GM18870 (cell line): Measurements from ENCODE around the gene NUCB1.
"Not testable (repeated sequence)": the region's sequence is repeated elsewhere in the genome, so short reads cannot be mapped to it uniquely, and the experiment has no call there.

ENCODE experiments used
- ATAC-seq: cut with Tn5 transposase; IDR thresholded peaks from one replicate; pipeline ENCODE4 v1.9.1; 2021; ENCODE audit warnings: moderate library complexity; ENCODE audit not compliant: unreplicated experiment

NUCB1 gene

DNA sequence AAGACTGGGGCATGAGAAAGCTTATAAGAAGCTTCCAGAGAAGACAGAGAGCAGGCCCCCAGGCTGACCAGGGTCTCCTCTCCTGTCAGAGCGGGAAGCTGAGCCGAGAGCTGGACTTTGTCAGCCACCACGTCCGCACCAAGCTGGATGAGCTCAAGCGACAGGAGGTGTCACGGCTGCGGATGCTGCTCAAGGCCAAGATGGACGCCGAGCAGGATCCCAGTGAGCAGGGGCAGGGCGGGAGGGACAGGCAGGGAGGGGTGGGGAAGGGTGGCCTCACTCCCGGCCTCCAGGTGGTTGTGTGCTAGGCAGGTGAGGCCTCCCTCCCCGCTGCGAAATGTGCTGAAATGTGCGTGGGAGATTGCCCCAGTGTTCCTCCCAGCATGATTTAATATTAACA, 5.6 kb downstream of the NUCB1 start:
- ATAC-seq, result no peak

DNA sequence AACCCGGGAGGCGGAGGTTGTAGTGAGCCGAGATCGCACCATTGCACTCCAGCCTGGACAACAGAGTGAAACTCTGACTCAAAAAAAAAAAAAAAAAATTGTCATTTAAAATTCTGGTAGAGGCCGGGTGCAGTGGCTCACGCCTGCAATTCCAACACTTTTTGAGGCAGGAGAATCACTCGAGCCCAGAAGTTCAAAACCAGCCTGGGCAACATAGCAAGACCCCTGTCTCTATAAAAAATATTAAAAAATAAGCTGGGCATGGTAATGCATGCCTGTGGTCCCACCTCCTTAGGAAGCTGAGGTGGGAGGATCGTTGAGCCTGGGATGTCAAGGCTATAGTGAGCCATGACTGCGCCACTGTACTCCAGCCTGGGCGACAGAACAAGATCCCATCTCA, 6.2 kb downstream of the NUCB1 start:
- no peak for ATAC-seq

DNA sequence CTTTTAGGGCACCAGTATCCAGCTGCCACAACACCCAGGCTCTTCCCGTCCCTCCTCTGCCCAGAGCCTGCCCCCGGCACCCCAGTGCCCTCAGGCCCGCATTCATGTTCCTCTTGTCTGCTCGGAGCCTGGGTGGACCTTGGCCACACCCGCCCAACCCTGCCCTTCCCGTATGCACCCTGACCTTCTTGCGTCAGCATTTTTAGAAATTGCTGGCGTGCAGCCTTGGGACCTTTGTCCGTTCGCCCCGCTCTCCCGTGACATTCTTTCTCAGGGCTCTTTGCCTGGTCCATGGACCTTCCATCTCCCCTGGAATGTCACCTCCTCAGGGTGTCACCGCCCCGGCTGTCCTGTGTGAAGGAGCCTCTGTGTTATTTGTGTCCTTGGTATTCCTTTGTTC, 7.6 kb downstream of the NUCB1 start:
- no peak for ATAC-seq

DNA sequence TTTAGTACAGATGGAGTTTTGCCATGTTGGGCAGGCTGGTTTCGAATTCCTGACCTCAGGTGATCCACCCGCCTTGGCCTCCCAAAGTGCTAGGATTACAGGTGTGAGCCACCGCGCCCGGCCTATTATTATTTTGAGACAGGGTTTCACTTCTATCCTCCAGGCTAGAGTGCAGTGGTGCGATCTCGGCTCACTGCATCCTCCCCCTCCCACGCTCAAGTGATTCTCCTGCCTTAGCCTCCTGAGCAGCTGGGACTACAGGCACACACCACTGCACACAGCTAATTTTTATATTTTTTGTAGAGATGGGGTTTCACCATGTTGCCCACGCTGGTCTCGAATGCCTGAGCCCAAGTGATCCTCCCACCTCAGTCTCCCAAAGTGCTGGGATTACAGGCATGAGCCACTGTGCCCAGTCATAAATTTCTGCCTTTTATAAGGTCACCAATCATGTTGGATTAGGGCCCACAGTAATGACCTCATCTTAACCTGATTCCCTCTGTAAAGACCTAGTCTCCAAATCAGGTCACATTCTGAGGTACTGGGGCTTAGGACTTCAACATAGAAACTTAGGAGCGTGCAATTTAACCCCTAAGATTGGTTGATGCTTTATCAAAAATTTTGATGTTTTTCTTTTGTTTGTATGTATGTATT, 9.4 kb downstream of the NUCB1 start:
- ATAC-seq, result not testable (repeated sequence)

DNA sequence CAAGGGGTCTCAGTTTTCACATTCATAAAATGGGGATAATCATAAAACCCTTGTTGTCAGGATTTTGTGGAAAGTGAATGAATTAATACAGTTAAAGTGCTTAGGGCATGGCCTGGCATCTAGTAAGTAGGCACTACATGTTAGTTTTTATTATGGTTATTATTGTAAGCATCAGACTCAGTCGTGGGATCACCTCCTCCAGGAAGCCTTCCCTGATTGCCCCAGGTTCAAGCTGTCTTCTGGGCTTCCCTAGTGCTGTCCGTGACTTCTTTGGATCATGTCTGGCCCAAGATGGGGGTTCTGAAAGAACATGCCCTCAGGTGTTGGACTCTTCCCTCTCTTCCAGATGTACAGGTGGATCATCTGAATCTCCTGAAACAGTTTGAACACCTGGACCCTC, 10.7 kb downstream of the NUCB1 start:
- no peak for ATAC-seq

DNA sequence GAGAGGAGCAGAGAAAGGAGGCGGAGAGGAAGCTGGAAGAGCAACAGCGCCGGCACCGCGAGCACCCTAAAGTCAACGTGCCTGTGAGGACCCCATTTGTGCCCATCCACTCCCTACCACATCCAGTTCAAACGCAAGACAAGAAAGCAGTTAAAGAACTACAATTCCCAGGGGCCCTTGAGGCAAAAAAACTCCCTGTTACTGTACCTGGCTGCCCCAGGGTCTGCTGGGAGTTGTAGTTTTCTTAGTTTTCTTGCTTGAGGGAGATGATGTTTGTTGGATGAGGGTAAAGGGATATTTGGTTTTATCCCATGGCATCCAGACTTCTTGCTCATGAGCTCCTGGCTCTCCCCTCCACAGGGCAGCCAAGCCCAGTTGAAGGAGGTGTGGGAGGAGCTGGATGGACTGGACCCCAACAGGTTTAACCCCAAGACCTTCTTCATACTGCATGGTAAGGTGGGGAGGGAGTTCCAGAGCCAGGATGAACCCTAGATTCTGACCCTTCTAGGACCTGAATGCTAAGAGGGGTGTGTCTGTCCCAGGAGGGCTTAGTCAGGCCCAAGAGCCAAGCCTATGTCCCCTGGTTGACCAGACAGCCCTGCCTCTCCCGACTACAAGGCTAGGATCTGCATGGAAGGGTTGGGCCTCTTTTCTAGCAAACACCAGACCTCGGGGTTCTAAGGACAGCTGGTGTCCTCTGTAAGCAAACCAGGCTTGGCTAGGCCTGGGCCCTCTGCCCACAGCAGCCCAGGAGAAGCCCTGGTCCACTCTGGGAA, 13.2 kb downstream of the NUCB1 start:
- ATAC-seq, result no peak

DNA sequence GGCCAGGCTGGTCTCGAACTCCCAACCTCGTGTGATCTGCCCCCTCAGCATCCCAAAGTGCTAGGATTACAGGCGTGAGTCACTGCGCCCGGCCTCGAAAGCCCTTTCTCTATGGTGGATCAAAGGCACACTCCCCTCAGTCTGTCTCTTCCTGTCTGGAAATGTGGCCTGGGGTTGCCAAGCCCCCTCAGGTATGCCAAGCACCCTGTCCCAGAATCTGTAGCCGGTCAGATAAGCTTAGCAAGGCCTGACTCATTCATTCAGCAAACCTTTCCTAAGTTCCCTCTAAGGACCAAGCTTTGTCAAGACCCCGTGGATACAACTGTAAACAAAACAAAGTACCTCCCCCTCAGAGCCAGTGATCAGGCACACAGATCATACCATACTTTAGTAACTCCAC, 14.1 kb downstream of the NUCB1 start:
- no peak for ATAC-seq

DNA sequence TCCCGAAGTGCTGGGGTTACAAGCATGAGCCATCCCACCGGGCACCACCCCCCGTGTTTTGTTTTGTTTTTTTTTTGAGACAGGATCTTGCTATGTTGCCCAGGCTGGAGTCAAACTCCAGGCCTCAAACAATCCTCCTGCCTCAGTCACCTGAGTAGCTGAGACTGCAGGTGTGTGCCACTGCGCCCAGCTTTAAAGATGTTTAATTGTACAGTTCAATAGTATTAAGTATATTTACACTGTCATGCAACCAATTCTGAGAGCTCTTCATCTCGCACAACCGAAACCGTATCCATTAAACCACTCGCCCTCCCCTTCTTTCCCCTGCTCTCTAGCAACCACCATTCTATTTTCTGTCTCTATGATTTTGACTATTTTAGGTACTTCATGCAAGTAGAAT, 15.6 kb downstream of the NUCB1 start:
- no peak for ATAC-seq

DNA sequence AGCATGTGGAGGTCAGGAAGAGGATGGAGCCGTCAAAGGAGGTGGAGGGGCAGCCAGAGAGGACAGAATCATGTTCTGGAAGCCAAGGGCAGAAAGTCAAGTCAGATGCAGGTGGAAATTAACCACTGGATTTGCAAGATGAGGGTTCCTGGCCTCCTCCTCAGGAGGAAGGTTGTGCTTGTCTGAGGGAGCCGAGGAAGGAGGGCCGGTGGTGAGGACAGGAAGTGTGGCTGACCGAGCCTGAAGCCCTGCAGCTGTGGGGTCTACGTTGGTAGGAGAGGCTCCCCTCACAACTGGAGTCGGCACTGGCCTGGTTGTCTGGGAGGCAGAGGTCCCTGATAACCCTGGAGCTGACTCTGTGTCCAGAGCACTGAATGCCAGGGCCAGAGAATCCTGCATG, 18.0 kb downstream of the NUCB1 start:
- no peak for ATAC-seq

DNA sequence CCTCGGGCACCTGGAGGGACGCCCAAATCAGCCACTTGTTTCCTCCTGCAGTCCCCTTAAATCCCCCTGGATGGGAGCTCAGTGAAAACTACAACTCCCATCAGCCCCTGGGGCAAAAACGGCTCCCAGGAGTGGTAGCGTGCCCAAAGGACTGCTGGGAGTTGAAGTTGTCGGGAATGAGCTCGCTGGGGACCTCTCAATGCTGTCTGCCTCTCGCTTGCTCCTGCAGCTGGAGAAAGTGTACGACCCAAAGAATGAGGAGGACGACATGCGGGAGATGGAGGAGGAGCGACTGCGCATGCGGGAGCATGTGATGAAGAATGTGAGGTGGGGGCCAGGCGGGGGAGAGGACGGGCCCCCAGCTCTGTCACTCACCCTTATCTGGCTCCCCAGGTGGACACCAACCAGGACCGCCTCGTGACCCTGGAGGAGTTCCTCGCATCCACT, 18.7 kb downstream of the NUCB1 start:
- no peak for ATAC-seq

DNA sequence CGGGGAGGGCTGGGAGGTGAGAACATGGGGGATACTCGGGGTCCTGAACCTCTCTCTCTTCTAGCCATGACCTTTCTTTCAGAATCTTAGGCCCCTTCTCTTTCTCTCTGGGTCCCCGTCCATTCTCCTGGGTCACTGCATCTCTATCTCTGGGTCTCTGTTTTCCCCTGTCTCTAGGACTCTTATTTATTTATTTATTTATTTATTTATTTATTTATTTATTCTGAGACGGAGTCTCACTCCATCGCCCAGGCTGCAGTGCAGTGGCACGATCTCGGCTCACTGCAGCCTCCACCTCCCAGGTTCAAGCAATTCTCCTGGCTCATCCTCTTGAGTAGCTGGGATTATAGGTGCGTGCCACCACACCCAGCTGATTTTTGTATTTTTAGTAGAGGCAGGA, 19.2 kb downstream of the NUCB1 start:
- not testable (repeated sequence) for ATAC-seq

DNA sequence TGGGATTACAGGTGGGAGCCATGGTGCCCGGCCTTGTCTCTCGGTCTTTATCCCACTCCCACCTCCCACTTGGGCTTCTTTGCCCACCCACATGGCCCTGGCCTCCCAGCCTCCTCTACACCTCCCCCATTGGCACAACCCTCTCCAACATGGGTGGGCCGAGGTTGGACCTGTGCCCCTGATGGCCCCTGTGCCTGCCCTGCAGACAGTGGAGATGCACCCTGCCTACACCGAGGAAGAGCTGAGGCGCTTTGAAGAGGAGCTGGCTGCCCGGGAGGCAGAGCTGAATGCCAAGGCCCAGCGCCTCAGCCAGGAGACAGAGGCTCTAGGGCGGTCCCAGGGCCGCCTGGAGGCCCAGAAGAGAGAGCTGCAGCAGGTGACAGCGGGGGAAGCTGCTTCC, 20.8 kb downstream of the NUCB1 start:
- ATAC-seq, result no peak

DNA sequence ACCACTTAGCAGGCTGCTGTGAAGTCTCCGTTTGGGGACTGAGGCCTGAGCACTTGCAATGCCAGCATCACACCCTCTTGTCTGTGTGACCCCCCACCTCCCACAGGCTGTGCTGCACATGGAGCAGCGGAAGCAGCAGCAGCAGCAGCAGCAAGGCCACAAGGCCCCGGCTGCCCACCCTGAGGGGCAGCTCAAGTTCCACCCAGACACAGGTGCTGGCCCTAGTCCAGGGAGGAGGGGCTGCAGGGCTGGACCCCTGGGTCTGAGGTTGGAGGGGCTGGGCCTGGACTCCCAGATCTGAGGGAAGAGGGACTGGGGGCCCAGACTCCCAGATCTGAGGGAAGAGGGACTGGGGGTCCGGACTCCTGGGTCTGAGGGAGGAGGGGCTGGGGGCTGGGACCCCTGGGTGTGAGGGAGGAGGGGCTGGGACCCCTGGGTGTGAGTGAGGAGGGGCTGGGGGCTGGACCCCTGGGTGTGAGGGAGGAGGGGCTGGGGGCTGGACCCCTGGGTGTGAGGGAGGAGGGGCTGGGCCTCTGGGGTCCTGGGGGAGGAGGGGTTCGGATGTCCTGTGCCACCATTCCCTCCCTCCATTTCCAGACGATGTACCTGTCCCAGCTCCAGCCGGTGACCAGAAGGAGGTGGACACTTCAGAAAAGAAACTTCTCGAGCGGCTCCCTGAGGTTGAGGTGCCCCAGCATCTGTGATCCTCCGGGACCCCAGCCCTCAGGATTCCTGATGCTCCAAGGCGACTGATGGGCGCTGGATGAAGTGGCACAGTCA, 21.8 kb downstream of the NUCB1 start:
- ATAC-seq, result no peak

DNA sequence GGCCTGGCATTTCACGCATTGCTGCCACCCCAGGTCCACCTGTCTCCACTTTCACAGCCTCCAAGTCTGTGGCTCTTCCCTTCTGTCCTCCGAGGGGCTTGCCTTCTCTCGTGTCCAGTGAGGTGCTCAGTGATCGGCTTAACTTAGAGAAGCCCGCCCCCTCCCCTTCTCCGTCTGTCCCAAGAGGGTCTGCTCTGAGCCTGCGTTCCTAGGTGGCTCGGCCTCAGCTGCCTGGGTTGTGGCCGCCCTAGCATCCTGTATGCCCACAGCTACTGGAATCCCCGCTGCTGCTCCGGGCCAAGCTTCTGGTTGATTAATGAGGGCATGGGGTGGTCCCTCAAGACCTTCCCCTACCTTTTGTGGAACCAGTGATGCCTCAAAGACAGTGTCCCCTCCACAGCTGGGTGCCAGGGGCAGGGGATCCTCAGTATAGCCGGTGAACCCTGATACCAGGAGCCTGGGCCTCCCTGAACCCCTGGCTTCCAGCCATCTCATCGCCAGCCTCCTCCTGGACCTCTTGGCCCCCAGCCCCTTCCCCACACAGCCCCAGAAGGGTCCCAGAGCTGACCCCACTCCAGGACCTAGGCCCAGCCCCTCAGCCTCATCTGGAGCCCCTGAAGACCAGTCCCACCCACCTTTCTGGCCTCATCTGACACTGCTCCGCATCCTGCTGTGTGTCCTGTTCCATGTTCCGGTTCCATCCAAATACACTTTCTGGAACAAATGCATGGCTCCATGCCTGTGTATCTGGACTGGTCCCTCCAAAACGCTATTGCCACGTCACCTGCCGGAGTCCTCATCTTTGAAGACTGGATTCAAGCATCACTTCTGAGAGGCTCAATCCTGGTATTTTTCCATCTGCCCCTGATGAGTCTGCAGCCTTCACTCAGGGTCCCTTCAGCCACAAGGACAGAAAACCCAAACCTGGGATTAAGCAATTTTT, 22.7 kb downstream of the NUCB1 start:
- no peak for ATAC-seq

DNA sequence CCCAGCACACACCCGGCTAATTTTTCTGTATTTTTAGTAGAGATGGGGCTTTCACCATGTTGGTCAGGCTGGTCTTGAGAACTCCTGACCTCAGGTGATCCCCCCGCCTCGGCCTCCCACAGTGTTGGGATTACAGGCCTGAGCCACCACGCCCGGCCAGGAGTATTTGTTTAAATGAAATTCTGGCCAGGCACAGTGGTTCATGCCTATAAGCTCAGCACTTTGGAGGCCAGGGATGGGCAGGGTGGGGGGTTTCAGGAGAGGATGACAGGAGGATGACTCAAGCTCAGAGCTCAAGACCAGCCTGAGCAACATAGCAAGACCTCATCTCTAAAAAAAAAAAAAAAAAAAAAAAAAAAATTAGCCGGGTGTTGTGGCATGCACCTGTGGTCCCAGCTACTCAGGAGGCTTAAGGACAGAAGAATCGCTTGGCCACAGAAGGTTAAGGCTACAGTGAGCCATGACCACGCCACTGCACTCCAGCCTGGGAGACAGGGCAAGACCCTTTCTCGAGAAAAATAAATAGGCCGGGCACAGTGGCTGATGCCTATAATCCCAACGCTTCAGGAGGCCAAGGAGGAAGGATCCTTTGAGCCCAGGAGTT, 25.2 kb downstream of the NUCB1 start:
- ATAC-seq, result no peak

DNA sequence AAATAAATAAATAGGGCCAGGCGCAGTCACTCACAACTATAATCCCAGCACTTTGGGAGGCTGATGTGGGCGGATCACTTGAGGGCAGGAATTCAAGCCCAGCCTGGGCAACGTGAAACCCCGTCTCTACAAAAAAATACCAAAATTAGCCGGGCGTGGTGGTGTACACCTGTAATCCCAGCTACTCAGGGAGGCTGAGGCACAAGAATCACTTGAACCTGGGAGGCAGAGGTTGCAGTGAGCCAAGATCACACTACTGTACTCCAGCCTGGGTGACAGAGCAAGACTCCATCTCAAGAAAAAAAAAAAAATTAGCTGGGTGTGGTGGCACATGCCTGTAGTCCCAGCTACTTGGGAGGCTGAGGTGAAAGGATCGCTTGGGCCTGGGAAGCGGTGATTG, 25.8 kb downstream of the NUCB1 start:
- not testable (repeated sequence) for ATAC-seq

DNA sequence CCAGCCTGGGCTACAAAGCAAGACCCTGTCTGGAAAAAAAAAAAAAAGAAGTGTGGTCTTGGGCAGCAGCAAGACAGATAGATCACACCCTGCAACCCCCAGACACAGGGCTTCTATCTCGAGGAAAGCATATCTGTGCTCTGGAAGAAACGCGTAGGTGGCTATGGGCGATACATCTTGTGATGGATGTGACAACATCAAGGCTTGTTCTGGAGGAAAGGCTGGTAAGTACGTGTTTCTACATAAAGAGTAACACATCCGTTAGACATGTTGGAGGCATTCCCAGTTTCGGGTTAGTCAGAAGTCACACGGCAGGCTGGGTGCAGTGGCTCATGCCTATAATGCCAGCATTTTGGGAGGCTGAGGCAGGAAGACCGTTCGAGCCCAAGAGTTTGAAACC, 26.8 kb downstream of the NUCB1 start:
- ATAC-seq, result no peak

DNA sequence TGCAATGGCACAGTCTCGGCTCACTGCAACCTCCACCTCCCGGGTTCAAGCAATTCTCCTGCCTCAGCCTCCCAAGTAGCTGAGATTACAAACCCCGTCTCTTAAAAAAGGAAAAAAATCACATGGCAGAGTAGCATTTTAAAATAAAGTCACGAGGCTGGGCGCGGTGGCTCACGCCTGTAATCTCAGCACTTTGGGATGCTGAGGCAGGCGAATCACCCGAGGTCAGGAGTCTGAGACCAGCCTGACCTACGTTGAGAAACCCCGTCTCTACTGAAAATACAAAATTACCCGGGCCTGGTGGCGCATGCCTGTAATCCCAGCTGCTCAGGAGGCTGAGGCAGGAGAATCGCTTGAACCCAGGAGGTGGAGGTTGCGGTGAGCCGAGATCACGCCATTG, 27.6 kb downstream of the NUCB1 start:
- not testable (repeated sequence) for ATAC-seq

DNA sequence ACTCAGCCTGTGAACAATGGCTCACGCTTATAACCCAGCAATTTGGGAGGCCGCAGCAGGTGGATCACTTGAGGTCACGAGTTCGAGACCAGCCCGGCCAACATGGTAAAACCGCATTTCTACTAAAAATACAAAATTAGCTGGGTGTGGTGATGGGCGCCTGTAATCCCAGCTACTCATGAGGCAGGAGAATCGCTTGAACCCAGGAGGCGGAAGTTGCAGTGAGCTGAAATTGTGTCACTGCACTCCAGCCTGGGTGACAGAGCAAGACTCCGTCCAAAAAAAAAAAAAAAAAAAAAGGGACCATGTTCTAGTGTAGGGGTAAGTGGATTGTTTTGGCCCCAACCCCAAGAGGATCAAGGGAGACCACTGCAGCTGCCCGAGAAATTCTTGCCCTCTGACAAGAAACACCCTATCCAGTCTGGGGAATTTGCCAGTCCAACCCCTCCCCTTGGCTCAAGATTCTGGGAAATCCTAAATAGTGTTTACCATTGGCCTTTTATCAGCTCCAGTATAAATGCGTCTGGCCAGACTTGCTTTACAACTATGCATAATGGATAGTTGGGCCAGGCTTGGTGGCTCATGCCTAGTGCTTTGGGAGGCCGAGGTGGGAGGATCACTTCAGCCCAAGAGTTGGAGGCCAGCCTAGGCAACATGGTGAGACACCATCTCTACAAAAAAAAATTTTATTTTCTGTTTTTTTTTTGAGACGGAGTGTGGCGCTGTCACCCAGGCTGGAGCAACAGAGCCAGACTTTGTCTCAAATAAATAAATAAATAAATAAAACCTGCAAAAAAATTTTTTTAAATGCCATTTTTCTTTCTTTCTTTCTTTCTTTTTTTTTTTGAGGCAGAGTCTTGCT, 28.3 kb downstream of the NUCB1 start:
- ATAC-seq, result no peak
